Activated CD4-positive, alpha-beta T cell treated with anti-CD3 and anti-CD28 coated beads, Interleukin-2, amount 10 ng/mL, durations not matched to agents 7 days and 5 days (primary cell): Measurements from ENCODE around the gene NAA15. TPM values are rescaled to one million over a fixed set of nuclear protein-coding genes. Genes with fewer than 3 reads are reported as not detected.
A peak's percentile ranks its signal among the peaks of the same experiment; 100 is the strongest.
"Not testable (repeated sequence)": the region's sequence is repeated elsewhere in the genome, so short reads cannot be mapped to it uniquely, and the experiment has no call there.

Experiments used
- CTCF ChIA-PET: fragments of 350-600 bp; sonication (Branson Sonifier 250); formaldehyde crosslinking; loops from one replicate; lab custom pipeline; 2021; ENCODE audit warnings: antibody characterized with exemption; lab: Charles Lee
- POLR2A ChIA-PET: fragments of 350-600 bp; sonication (Branson Sonifier 250); formaldehyde crosslinking; loops from one replicate; lab custom pipeline; 2021; ENCODE audit warnings: antibody characterized with exemption; lab: Charles Lee
- DNase-seq: peaks from one replicate; pipeline ENCODE4 v3.0.0-alpha.2; 2020
- H3K27ac Mint-ChIP-seq: one replicate; pipeline ENCODE4 v1.8.0; 2021; ENCODE audit warnings: mild to moderate bottlenecking, moderate library complexity, mixed read lengths
- H3K27me3 Mint-ChIP-seq: one replicate; pipeline ENCODE4 v1.8.0; 2021; ENCODE audit warnings: mixed read lengths
- H3K36me3 Mint-ChIP-seq: one replicate; pipeline ENCODE4 v1.8.0; 2021; ENCODE audit warnings: low read depth, mixed read lengths
- H3K4me1 Mint-ChIP-seq: one replicate; pipeline ENCODE4 v1.8.0; 2021; ENCODE audit warnings: mixed read lengths
- H3K4me3 Mint-ChIP-seq: one replicate; pipeline ENCODE4 v1.8.0; 2021; ENCODE audit warnings: mild to moderate bottlenecking, moderate library complexity, mixed read lengths
- H3K9me3 Mint-ChIP-seq: one replicate; pipeline ENCODE4 v1.8.0; 2021; ENCODE audit warnings: mixed read lengths
- total RNA-seq, 2 experiments: library from RNA; stranded (reverse); gene quantifications; one replicate each; pipeline ENCODE4 v1.2.3, GENCODE V29; 2021

NAA15 gene
- total RNA-seq, 2 experiments from 2014 or later = 44.8 to 53.5 TPM

DNA sequence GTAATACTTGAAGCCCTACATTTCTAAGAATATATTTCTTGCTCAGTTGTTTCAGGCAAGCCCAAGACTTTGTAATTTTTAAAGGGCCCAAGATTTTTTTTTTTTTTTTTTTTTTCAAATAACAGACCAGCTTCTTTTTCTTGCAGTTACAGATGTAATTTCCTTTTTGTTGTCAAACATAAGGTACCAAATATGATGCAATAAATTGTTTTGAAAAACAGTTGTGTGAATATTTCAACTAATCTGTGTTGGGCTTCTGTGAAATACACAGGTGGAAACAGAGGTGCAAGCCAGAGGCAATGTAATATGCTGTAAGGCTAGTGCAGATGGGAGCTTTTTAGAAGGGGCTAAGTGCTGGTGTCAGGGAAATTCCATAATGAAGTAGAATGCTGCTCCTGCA lies 87.8 kb downstream of the NAA15 start:
- H3K27ac Mint-ChIP-seq = no peak overlapping the region
- ChIA-PET POLR2A (no interaction called here), CTCF (no interaction called here)
- no peaks in the 10 kb centered on the region for H3K27me3 Mint-ChIP-seq
- H3K4me1 Mint-ChIP-seq = peaks cover 23% of the 10 kb centered on the region
- no peak for DNase-seq
- peaks cover 59% of the 10 kb centered on the region for H3K36me3 Mint-ChIP-seq
- H3K4me3 Mint-ChIP-seq = no peak overlapping the region
- H3K9me3 Mint-ChIP-seq = no peaks in the 10 kb centered on the region

DNA sequence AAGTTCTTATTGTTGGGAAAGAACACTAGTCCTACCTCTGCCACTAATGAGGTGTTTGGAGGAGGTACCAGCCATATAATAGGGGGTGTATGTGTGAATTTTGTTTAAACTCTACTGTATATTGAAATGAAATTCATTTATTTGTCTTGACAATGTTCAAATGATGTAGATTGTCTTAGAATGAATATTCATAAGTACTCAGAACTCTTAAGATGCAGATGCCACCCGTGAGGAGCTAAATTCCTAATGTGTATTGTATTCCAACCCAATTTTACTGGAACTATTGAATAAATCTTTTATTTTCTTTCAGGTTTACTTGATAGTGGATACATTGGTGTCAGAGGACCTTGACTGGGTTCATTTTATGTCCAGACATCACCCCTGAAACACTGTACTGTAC lies 88.7 kb downstream of the NAA15 start:
- Mint-ChIP-seq H3K27me3 (no peaks in the 10 kb centered on the region), H3K27ac (no peak overlapping the region), H3K4me1 (peaks cover 23% of the 10 kb centered on the region), H3K9me3 (no peaks in the 10 kb centered on the region), H3K4me3 (no peak overlapping the region), H3K36me3 (peaks cover 58% of the 10 kb centered on the region)
- ChIA-PET POLR2A (no interaction called here), CTCF (interaction anchor here (1.0 to 1.5 kb wide), 4 partner anchors 12 to 360 kb away, joined by 3 to 5 read pairs (median 4); partner anchors contain the start of genes NAA15 and NDUFC1)
- DNase-seq = no peak

DNA sequence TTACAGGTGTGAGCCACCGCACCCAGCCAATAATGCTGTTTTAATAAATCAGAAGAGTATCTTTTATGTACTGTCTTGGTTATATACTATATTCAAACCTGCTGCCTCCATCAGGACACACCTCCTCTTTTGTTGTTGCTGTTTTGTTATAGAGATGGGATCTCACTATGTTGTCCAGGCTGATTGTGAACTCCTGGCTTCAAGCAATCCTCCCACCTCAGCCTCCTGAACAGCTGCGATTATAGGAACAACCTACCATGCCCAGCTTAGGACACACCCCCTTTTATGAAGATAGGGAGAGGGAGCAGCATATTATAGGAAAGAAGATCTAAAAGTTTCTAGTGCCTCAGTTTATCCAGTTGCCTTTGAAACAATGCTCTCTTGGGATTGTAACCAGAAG lies 90.4 kb downstream of the NAA15 start:
- CTCF ChIA-PET = no interaction called here
- POLR2A ChIA-PET = no interaction called here
- Mint-ChIP-seq H3K27ac (no peak overlapping the region), H3K9me3 (no peaks in the 10 kb centered on the region), H3K27me3 (no peaks in the 10 kb centered on the region), H3K4me1 (peaks cover 23% of the 10 kb centered on the region), H3K4me3 (no peak overlapping the region), H3K36me3 (peaks cover 58% of the 10 kb centered on the region)
- no peak for DNase-seq

DNA sequence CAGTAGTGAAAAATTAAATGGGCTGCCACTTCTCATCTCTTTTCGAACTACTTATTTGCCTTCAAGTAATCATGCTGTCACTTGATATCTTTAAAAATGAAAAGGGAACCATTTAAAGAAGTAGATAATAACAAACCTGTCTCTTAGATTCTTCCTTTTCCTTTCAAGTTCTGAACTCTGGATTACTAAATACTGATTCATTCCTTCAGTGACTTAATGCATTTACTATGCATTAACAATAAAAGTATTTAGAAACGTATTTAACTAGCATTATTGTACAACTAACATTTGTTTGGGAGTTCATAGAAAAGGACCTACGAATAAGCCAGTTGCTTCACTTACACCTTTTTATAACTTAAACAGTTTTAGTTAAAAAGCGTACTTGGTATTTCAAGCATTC lies 91.5 kb downstream of the NAA15 start:
- H3K4me3 Mint-ChIP-seq = no peak overlapping the region
- POLR2A ChIA-PET = no interaction called here

DNA sequence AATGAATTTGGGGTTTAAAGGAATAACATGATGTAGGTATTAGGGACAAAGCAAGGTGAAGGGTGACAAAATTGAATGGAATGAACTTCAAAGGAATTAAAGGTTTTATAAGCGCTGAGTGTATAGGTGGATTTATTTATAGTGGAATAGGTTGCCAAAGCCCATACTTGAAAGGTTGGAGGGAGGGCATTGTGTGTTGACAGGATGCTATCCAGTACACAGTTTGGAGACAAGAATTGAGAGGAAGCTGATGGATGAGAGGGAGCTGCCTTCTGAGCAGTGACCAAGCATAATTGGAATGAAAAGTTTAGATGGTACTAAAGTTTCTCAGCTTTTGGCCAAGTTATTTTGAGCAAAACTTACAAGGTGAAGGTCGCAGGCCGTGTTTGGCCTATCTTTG lies 100.1 kb downstream of the NAA15 start:
- Mint-ChIP-seq H3K27me3 (no peaks in the 10 kb centered on the region), H3K4me3 (no peak overlapping the region), H3K36me3 (peaks cover 15% of the 10 kb centered on the region), H3K4me1 (no peaks in the 10 kb centered on the region), H3K9me3 (no peaks in the 10 kb centered on the region), H3K27ac (no peak overlapping the region)
- POLR2A ChIA-PET = no interaction called here
- no peak for DNase-seq
- CTCF ChIA-PET = interaction anchor here (1.6 kb wide), 1 partner anchor 11 kb away, joined by 3 read pairs; no protein-coding TSS in a partner anchor

More for the DNA sequence above, 91.5 kb downstream of the NAA15 start:
- CTCF ChIA-PET = no interaction called here
- Mint-ChIP-seq H3K27ac (no peak overlapping the region), H3K36me3 (peaks cover 57% of the 10 kb centered on the region), H3K9me3 (no peaks in the 10 kb centered on the region), H3K4me1 (peaks cover 23% of the 10 kb centered on the region), H3K27me3 (no peaks in the 10 kb centered on the region)
- no peak for DNase-seq

DNA sequence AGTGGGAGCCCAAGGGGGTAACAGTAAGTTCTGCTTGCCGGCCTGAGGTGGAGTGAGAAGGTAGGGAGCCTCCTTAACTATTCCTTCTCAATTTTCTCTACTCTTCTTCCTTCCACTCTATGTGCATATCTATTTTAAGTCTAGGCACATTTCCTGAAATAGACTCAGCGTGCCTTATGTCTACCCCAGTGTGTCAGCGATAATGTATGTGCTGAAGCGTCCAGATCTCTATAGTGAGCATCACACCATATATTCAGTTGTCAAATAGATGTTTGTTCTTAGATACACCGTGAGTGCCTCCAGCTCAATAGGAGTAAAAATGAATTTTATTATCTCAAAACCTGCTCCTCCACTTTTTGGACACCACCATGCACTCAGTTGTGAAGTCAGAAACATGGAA lies 101.1 kb downstream of the NAA15 start:
- Mint-ChIP-seq H3K36me3 (peaks cover 16% of the 10 kb centered on the region), H3K27ac (no peak overlapping the region), H3K4me3 (no peak overlapping the region), H3K9me3 (no peaks in the 10 kb centered on the region), H3K27me3 (no peaks in the 10 kb centered on the region), H3K4me1 (no peaks in the 10 kb centered on the region)
- CTCF ChIA-PET = interaction anchor here (0.6 to 1.6 kb wide), 2 partner anchors 12 to 21 kb away, joined by 3 read pairs; no protein-coding TSS in a partner anchor
- POLR2A ChIA-PET = no interaction called here
- no peak for DNase-seq

DNA sequence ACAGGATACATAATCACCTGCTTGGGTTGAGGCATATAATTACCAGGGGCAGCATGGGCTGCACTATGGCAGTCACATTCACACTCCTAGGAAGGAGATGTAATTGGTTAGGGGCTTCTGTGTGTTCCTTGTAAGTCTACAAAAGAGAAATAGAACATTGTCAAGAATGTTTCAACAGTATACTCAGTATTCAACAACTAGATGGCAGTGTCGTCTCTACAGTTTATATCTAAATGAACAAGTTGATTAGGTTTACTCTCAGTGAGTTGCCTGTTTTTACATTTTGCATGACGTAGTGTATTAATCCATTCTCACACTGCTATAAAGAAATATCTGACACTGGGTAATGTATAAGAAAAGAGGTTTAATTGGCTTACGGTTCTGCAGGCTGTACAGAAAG lies 102.2 kb downstream of the NAA15 start:
- H3K4me1 Mint-ChIP-seq = no peaks in the 10 kb centered on the region
- no peaks in the 10 kb centered on the region for H3K27me3 Mint-ChIP-seq
- H3K27ac Mint-ChIP-seq = no peak overlapping the region
- no peak overlapping the region for H3K4me3 Mint-ChIP-seq
- ChIA-PET POLR2A (no interaction called here), CTCF (no interaction called here)
- no peaks in the 10 kb centered on the region for H3K9me3 Mint-ChIP-seq
- no peak for DNase-seq
- H3K36me3 Mint-ChIP-seq = peaks cover 18% of the 10 kb centered on the region

DNA sequence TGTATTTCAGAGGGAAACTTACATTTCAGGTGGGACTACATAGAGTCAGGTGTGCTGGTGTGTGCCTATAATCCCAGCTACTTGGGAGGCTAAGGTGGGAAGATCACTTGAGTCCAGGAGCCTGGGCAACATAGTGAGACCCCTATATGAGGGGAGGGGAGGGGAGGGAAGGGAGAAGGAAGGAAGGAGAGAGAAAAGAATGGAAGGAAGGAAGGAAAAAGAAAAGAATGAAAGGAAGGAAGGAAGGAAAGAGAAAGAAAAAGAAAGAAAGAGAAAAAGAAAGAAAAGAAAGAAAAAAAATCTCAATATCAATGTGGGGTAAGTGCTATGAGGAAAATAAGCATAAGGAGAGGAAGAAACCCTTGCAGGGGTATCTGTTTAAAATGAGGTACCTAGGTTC lies 109.0 kb downstream of the NAA15 start:
- no peaks in the 10 kb centered on the region for H3K4me1 Mint-ChIP-seq
- no peak for DNase-seq
- no peak overlapping the region for H3K4me3 Mint-ChIP-seq
- H3K36me3 Mint-ChIP-seq = peaks cover 26% of the 10 kb centered on the region
- no peaks in the 10 kb centered on the region for H3K27me3 Mint-ChIP-seq
- H3K27ac Mint-ChIP-seq = peak overlapping the region; percentile 7
- peaks cover 5% of the 10 kb centered on the region for H3K9me3 Mint-ChIP-seq
- CTCF ChIA-PET = no interaction called here
- POLR2A ChIA-PET = no interaction called here

DNA sequence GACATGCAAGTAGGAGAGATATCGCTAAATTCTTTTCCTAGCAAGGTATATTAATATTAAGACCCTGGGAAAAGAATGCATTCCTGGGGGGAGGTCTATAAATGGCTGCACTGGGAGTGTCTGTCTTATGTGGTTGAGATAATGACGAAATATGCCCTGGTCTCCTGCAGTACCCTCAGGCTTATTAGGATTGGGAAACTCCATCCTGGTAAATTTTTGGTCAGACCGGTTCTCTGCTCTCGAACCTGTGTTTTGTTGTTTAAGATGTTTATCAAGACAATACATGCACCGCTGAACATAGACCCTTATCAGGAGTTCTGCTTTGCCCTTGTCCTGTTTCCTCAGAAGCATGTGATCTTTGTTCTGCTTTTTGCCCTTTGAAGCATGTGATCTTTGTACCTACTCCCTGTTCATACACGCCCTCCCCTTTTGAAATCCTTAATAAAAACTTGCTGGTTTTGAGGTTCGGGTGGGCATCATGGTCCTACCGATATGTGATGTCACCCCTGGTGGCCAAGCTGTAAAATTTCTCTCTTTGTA lies 113.4 kb downstream of the NAA15 start:
- H3K27ac Mint-ChIP-seq, POLR2A ChIA-PET: not testable (repeated sequence)

DNA sequence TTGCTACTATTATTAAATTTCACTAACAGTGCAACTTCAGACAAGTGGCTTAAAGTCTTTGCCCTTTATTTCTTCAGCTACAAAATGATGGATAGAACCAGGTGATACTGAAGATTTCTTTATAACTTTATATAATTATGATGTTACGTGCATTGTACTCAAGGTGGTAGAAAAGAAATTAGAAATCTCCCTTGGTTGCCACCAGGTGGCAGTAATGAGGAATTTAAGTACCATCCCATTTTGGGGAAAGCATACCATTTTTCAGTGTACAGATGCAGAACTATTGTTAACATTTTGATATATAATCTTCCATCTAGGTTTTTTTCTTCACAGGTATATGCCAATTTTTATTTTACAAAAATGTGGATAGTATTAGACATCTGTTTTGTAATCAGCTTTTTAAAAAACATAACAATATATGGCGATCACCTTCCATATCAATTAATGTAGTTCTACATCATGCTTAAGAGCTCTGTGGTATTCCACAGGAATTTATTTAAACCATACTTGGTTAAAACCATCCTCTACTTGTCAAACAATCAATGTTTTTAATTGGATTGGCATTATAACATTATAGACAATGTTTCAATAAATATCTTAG lies 114.9 kb downstream of the NAA15 start:
- Mint-ChIP-seq H3K27me3 (no peaks in the 10 kb centered on the region), H3K27ac (no peak overlapping the region), H3K9me3 (peaks cover 5% of the 10 kb centered on the region), H3K4me1 (peaks cover 18% of the 10 kb centered on the region), H3K36me3 (peaks cover 37% of the 10 kb centered on the region), H3K4me3 (no peak overlapping the region)
- peak; percentile 38 for DNase-seq
- ChIA-PET CTCF (no interaction called here), POLR2A (no interaction called here)

More for the DNA sequence above, 113.4 kb downstream of the NAA15 start:
- not testable (repeated sequence) for H3K4me3 Mint-ChIP-seq, H3K27me3 Mint-ChIP-seq, H3K9me3 Mint-ChIP-seq, DNase-seq
- CTCF ChIA-PET = interaction anchor here (1.8 kb wide), 1 partner anchor 95 kb away, joined by 3 read pairs; no protein-coding TSS in a partner anchor
- Mint-ChIP-seq H3K36me3 (peaks cover 28% of the 10 kb centered on the region), H3K4me1 (peaks cover 16% of the 10 kb centered on the region)

DNA sequence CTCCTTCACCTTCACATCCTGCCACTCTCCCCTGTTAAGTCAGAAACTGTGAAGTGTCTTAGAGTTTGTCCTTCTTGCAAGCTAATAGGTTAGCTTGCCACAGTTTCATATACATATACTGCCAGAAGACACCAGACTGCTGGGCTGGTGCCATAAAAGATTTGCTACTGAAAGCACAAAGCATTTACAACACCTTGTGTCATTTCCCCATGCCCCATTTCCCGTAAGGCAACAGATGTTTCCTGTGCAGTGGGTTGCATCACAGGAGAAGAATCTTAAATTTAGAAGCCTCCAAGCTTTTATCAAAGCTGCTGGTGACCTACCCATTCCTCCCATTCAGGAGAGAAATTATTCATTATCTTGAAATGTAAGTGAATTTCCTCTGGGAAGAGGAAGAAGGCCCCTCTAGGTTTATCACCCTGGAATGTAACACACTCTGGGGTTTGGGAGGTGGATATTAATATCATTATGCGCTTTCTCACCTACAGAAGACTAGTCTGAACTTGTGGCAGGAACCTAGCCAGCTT lies 118.1 kb downstream of the NAA15 start:
- H3K4me1 Mint-ChIP-seq = peaks cover 18% of the 10 kb centered on the region
- ChIA-PET POLR2A (interaction anchor here (0.6 to 1.0 kb wide), 2 partner anchors 35 to 69 kb away, joined by 3 to 5 read pairs; no protein-coding TSS in a partner anchor), CTCF (interaction anchor here (1.0 kb wide), 1 partner anchor 34 kb away, joined by 4 read pairs; no protein-coding TSS in a partner anchor)
- peaks cover 30% of the 10 kb centered on the region for H3K36me3 Mint-ChIP-seq
- peak; percentile 33 for DNase-seq
- no peaks in the 10 kb centered on the region for H3K27me3 Mint-ChIP-seq
- peak overlapping the region; percentile 21 for H3K27ac Mint-ChIP-seq
- no peak overlapping the region for H3K4me3 Mint-ChIP-seq
- H3K9me3 Mint-ChIP-seq = peaks cover 8% of the 10 kb centered on the region

DNA sequence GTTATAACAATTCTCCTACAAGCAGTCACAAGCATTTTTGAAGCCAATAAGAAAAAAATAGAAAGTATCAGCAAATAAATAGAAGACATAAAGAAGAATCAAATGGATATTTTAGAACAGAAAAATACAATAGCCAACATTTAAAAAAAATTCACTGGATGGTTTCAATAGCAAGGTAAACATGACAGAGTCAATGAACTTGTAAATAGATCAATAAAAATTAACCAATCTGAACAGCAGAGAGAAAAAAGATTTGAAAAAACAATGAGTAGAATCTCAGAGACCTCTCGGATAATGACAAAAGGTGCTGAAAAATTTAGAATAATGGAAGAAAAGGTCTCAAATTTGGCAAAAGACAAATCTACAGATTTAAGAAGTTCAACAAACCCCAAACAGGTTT lies 119.3 kb downstream of the NAA15 start:
- peaks cover 22% of the 10 kb centered on the region for H3K36me3 Mint-ChIP-seq
- H3K4me1 Mint-ChIP-seq = peaks cover 18% of the 10 kb centered on the region
- no peak overlapping the region for H3K27ac Mint-ChIP-seq
- peaks cover 5% of the 10 kb centered on the region for H3K9me3 Mint-ChIP-seq
- no peak overlapping the region for H3K4me3 Mint-ChIP-seq
- POLR2A ChIA-PET = no interaction called here
- no peaks in the 10 kb centered on the region for H3K27me3 Mint-ChIP-seq
- CTCF ChIA-PET = interaction anchor here (0.6 kb wide), 1 partner anchor 160 kb away, joined by 4 read pairs; no protein-coding TSS in a partner anchor
- DNase-seq = no peak

DNA sequence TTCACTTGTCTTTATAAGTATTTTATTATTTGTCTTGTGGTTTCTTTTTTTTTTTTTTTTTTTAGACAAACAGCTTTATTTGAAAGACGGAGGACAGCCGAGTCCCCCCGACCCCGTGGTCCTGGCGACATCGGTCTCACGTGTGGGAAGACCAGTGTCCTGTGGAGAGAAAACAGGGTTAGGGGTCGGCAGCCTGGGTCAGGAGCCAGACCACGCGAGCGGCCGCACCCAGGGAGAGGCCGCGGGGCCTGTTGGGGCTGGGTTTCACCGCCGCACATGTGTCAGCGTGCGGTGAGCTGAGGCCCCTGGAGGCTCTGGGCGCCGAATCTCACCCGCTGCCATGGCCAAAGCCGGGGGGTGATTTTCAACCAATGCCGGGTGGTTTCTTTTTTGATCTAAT lies 134.8 kb downstream of the NAA15 start:
- ChIA-PET POLR2A (no interaction called here), CTCF (interaction anchor here (0.7 kb wide), 1 partner anchor 1447 kb away, joined by 3 read pairs; no protein-coding TSS in a partner anchor)
- H3K27ac Mint-ChIP-seq = no peak overlapping the region

More for the DNA sequence above, 134.8 kb downstream of the NAA15 start:
- peaks cover 49% of the 10 kb centered on the region for H3K36me3 Mint-ChIP-seq
- H3K4me3 Mint-ChIP-seq = no peak overlapping the region
- DNase-seq = no peak
- H3K9me3 Mint-ChIP-seq = peaks cover 32% of the 10 kb centered on the region
- no peaks in the 10 kb centered on the region for H3K27me3 Mint-ChIP-seq
- H3K4me1 Mint-ChIP-seq = peaks cover 8% of the 10 kb centered on the region
